Coronary artery (tissue), 2 donors: Measurements from ENCODE around the gene LETMD1.

Experiments used
- DNase-seq: peaks from one replicate; pipeline ENCODE4 v3.0.0-alpha.2; 2017; ENCODE audit warnings: low spot score
- H3K27ac ChIP-seq, 2 donors: fragments of 200-600 bp; sonication (generic); one replicate each; pipeline ENCODE4 v1.5.1; 2016 to 2019
- H3K4me3 ChIP-seq: fragments of 200-600 bp; sonication (generic); 2 replicates; pipeline ENCODE4 v1.5.1; 2016; ENCODE audit warnings: mild to moderate bottlenecking, moderate library complexity
- TF ChIP-seq, protein P1 (sequence below): fragments of 200-600 bp; sonication (generic); IDR thresholded peaks from one replicate; pipeline ENCODE4 v1.5.1; 2019; ENCODE audit warnings: antibody characterized with exemption

LETMD1 gene

DNA sequence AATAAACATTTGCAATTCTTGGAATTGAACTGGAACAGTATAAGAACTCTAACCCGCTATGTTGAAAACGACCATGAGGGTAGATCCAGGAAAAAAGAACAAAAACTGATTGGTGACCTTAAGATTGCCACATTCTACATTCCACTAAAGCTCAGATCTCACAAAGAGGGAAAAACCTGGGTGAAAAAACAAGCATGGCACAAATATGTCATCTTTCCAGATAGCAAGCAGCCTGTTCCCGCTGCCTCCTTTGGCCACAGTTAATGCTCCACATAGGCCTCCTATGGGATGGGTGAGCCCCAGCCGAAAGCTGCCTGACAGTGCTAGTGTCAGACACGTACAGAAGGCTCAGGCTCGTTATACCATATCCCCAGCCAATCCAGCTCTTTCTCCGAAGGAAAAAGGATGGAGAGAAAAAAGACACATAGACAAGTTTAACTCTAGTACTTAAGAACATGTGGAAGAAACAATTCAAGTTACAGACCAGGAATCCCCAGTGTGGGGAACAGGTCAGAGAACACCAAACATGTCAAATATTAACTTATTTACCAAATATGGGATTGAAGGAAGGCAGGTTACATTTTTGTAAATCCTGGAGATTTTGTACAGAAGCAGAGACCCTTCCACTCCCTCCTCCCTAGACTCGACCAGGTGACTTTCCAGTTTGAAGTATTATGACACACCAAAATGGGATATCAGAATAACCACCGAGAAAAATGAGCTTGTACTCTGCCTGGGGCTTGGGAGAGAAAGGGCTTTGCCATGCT is 14.7 kb downstream of the LETMD1 start:
- no peak overlapping the region for H3K27ac ChIP-seq
- TF ChIP-seq, protein P1, sequence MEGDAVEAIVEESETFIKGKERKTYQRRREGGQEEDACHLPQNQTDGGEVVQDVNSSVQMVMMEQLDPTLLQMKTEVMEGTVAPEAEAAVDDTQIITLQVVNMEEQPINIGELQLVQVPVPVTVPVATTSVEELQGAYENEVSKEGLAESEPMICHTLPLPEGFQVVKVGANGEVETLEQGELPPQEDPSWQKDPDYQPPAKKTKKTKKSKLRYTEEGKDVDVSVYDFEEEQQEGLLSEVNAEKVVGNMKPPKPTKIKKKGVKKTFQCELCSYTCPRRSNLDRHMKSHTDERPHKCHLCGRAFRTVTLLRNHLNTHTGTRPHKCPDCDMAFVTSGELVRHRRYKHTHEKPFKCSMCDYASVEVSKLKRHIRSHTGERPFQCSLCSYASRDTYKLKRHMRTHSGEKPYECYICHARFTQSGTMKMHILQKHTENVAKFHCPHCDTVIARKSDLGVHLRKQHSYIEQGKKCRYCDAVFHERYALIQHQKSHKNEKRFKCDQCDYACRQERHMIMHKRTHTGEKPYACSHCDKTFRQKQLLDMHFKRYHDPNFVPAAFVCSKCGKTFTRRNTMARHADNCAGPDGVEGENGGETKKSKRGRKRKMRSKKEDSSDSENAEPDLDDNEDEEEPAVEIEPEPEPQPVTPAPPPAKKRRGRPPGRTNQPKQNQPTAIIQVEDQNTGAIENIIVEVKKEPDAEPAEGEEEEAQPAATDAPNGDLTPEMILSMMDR = no peak
- DNase-seq = no peak
- no peak overlapping the region for H3K4me3 ChIP-seq

DNA sequence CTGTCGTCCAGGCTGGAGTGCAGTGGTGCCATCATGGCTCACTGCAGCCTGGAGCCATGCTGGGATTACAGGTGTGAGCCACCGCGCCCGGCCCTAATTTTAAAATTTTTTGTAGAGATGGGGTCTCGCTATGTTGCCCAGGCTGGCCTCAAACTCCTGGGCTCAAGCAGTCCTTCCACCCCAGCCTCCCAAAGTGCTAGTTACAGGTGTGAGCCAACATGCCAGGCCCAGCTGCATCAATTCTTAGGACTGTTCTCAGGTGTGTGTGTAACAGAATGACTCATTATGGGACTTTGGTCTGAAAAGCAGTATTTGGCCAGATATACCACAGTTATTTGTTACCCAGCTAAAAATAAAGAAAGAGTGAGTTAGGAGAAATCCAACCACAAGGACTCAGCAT is 17.4 kb downstream of the LETMD1 start:
- no peak overlapping the region for H3K27ac ChIP-seq
- DNase-seq = no peak
- TF ChIP-seq, protein P1 = no peak
- H3K4me3 ChIP-seq = no peak overlapping the region

- no peak overlapping the region for H3K27ac ChIP-seq
- H3K4me3 ChIP-seq = no peak overlapping the region
- no peak for DNase-seq
- TF ChIP-seq, protein P1 = no peak
These were observed 19.1 kb downstream of the LETMD1 start for GRCh38 chr12:51067229-51067628.

DNA sequence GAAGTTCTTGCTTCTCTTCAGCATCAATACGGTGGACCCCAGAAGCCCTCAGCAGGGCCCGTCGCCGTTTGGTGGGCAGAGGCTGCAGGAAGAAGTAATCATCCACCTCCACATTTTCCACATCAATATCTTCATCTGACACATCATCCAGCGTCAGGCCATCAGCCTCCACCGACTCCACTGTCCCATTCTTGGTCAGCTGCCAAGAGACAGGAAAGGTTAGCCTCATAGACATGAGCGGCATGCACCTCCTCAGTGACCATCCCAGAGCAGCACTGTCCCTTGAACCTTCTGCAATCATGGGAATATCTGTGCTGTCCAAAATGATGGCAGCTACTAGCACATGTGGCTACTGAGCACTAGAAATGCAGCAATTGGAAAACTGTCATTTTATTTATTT is 19.6 kb downstream of the LETMD1 start:
- Histone ChIP-seq H3K4me3 (no peak overlapping the region), H3K27ac (no peak overlapping the region)
- TF ChIP-seq, protein P1 = no peak
- DNase-seq = no peak

- TF ChIP-seq, protein P1 = no peak
- DNase-seq = no peak
- no peak overlapping the region for H3K27ac ChIP-seq
- H3K4me3 ChIP-seq = no peak overlapping the region
These were observed 21.9 kb downstream of the LETMD1 start for GRCh38 chr12:51070004-51070403.

GRCh38 chr12:51071663-51072062 is 23.5 kb downstream of the LETMD1 start:
- DNase-seq = no peak
- Histone ChIP-seq H3K4me3 (no peak overlapping the region), H3K27ac (no peak overlapping the region)
- TF ChIP-seq, protein P1 = no peak

DNA sequence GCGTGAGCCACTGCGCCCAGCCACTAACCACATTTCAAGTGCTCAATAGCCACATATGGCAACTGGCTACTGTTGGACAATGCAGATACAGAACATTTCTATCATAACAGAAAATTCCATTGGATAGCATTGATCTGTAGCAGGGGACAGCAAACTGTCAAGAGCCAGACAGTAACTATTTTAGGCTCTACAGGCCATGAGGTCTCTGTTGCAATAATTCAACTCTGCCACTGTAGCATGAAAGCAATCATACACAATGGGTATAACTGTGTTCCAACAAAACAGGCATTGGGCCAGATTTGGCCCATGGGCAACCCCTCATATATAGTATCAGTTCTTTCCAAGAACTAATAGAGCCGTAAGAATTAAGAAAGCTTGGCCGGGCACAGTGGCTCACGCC is 27.3 kb downstream of the LETMD1 start:
- Histone ChIP-seq H3K4me3 (no peak overlapping the region), H3K27ac (no peak overlapping the region)
- TF ChIP-seq, protein P1 = no peak
- no peak for DNase-seq
